Coronary artery (tissue), 2 donors: ENCODE data around the gene XRN2.
"Not testable (repeated sequence)": the region's sequence is repeated elsewhere in the genome, so short reads cannot be mapped to it uniquely, and the experiment has no call there.

Source experiments
- DNase-seq: peaks from one replicate; pipeline ENCODE4 v3.0.0-alpha.2; 2017; ENCODE audit warnings: low spot score
- H3K27ac ChIP-seq, 2 donors: fragments of 200-600 bp; sonication (generic); one replicate each; pipeline ENCODE4 v1.5.1; 2016 to 2019
- H3K4me3 ChIP-seq: fragments of 200-600 bp; sonication (generic); 2 replicates; pipeline ENCODE4 v1.5.1; 2016; ENCODE audit warnings: mild to moderate bottlenecking, moderate library complexity
- CTCF ChIP-seq: fragments of 200-600 bp; sonication (generic); IDR thresholded peaks from one replicate; pipeline ENCODE4 v1.5.1; 2019; ENCODE audit warnings: antibody characterized with exemption

XRN2 gene

GRCh38 chr20:21421601-21422236, 118.6 kb downstream of the XRN2 start:
- Histone ChIP-seq H3K4me3 (no peak overlapping the region), H3K27ac (no peak overlapping the region)
- DNase-seq = no peak
- no peak for TF ChIP-seq CTCF

GRCh38 chr20:21423712-21424111, 120.6 kb downstream of the XRN2 start:
- H3K4me3 ChIP-seq, H3K27ac ChIP-seq, DNase-seq: not testable (repeated sequence)

GRCh38 chr20:21424846-21425245, 121.7 kb downstream of the XRN2 start:
- no peak for TF ChIP-seq CTCF
- H3K4me3 ChIP-seq = no peak overlapping the region
- H3K27ac ChIP-seq = no peak overlapping the region
- no peak for DNase-seq

DNA sequence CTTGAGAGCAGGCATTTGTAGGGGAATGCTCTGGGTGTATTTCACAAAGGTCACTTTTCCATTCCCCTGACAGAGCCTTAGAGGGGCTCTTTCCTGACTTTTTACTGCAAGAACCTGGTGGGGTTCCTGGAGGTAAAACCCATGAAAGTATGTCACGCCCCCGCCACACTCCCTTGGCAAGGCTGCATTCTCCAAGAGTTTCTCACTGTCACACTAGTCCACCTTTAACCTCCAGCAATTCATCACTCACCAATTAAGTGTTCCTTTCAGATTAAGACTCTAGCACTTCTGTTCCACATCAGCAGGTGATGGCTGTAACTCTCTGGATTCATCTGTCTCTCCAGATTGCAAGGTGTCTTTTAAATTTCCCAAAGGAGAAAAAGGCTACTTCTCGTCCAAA, 126.9 kb downstream of the XRN2 start:
- TF ChIP-seq CTCF = no peak
- no peak for DNase-seq
- Histone ChIP-seq H3K27ac (no peak overlapping the region), H3K4me3 (no peak overlapping the region)

- no peak overlapping the region for H3K27ac ChIP-seq
- DNase-seq = no peak
- H3K4me3 ChIP-seq = no peak overlapping the region
- no peak for TF ChIP-seq CTCF
These were observed 129.8 kb downstream of the XRN2 start for GRCh38 chr20:21432911-21433310.

- H3K4me3 ChIP-seq = no peak overlapping the region
- no peak overlapping the region for H3K27ac ChIP-seq
- DNase-seq = no peak
- no peak for TF ChIP-seq CTCF
These were observed 130.3 kb downstream of the XRN2 start for GRCh38 chr20:21433329-21433890.

DNA sequence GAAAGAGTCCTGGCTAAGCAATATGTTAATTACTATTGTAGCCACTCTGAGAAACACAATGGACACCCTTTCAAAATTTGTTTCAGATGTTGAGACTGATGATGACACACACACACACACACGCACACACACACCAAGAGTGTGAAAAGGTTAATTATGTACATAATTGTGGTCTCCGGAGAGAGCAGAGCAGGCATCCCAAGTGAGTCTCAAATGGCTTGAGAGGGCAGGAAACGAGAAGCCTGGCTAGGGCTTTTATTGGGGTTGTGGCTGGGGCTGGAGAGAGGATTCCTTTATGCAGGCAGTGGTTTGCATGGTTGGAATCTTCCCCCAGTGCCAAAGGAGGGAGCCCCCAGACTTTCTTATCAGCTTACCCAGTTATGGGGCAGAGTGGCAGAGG, 132.4 kb downstream of the XRN2 start:
- Histone ChIP-seq H3K4me3 (no peak overlapping the region), H3K27ac (no peak overlapping the region)
- TF ChIP-seq CTCF = no peak
- no peak for DNase-seq
